Ishikawa (cell line): Measurements from ENCODE around the gene DDIT4L.

Experiments used
- CEBPB ChIP-seq: IDR thresholded peaks from 2 replicates; pipeline ENCODE4 v1.6.1; 2012
- CREB1 ChIP-seq: IDR thresholded peaks from 2 replicates; pipeline ENCODE4 v1.6.1; 2012; ENCODE audit warnings: low read depth
- EGR1 ChIP-seq: IDR thresholded peaks from 2 replicates; pipeline ENCODE4 v1.6.1; 2012
- EP300 ChIP-seq: IDR thresholded peaks from 2 replicates; pipeline ENCODE4 v1.6.1; 2012; ENCODE audit warnings: borderline replicate concordance
- FOXM1 ChIP-seq: IDR thresholded peaks from 2 replicates; pipeline ENCODE4 v1.6.1; 2012; ENCODE audit warnings: low read depth, borderline replicate concordance
- MAX ChIP-seq: IDR thresholded peaks from 2 replicates; pipeline ENCODE4 v1.6.1; 2012
- NFIC ChIP-seq: IDR thresholded peaks from 2 replicates; pipeline ENCODE4 v1.6.1; 2012
- RAD21 ChIP-seq: IDR thresholded peaks from 2 replicates; pipeline ENCODE4 v1.6.1; 2012; ENCODE audit warnings: low read depth
- REST ChIP-seq: IDR thresholded peaks from 2 replicates; pipeline ENCODE4 v1.6.1; 2012; ENCODE audit warnings: low read depth, mild to moderate bottlenecking
- TAF1 ChIP-seq: IDR thresholded peaks from 2 replicates; pipeline ENCODE4 v1.6.1; 2012; ENCODE audit warnings: low read depth, mild to moderate bottlenecking
- TCF12 ChIP-seq: IDR thresholded peaks from 2 replicates; pipeline ENCODE4 v1.6.1; 2012; ENCODE audit warnings: low read depth
- TEAD4 ChIP-seq: IDR thresholded peaks from 2 replicates; pipeline ENCODE4 v1.6.1; 2012
- YY1 ChIP-seq: IDR thresholded peaks from 2 replicates; pipeline ENCODE4 v1.6.1; 2012; ENCODE audit warnings: low read depth
- ZBTB7A ChIP-seq: IDR thresholded peaks from 2 replicates; pipeline ENCODE4 v1.6.1; 2012; ENCODE audit warnings: low read depth
- TF ChIP-seq, protein P1 (sequence below): IDR thresholded peaks from 2 replicates; pipeline ENCODE4 v1.6.1; 2012

Gene DDIT4L

GRCh38 chr4:100170986-100171385, 19.3 kb downstream of the DDIT4L start:
- TF ChIP-seq EP300 (no peak), FOXM1 (no peak), REST (no peak), ZBTB7A (no peak), MAX (no peak), CREB1 (no peak), TEAD4 (no peak), CEBPB (no peak), TCF12 (no peak), YY1 (no peak), NFIC (no peak), TAF1 (no peak), RAD21 (no peak), EGR1 (no peak)
- TF ChIP-seq, protein P1, sequence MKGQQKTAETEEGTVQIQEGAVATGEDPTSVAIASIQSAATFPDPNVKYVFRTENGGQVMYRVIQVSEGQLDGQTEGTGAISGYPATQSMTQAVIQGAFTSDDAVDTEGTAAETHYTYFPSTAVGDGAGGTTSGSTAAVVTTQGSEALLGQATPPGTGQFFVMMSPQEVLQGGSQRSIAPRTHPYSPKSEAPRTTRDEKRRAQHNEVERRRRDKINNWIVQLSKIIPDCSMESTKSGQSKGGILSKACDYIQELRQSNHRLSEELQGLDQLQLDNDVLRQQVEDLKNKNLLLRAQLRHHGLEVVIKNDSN: no peak

GRCh38 chr4:100169491-100170485, 20.5 kb downstream of the DDIT4L start:
- TF ChIP-seq CREB1: no peak
- TF ChIP-seq TEAD4: no peak
- TF ChIP-seq TAF1: no peak
- TF ChIP-seq RAD21: no peak
- no peak for TF ChIP-seq FOXM1

GRCh38 chr4:100168521-100168920, 21.7 kb downstream of the DDIT4L start:
- no peak for TF ChIP-seq EGR1
- TF ChIP-seq MAX: no peak
- no peak for TF ChIP-seq TCF12
- TF ChIP-seq ZBTB7A: no peak
- TF ChIP-seq TEAD4: no peak

GRCh38 chr4:100166297-100167039, 23.8 kb downstream of the DDIT4L start:
- no peak for TF ChIP-seq REST
- TF ChIP-seq EP300: no peak
- no peak for TF ChIP-seq RAD21

GRCh38 chr4:100165809-100166208, 24.5 kb downstream of the DDIT4L start:
- TF ChIP-seq CEBPB (no peak), TCF12 (no peak), RAD21 (no peak), ZBTB7A (no peak), EGR1 (no peak), EP300 (no peak), NFIC (no peak), YY1 (no peak), MAX (no peak), FOXM1 (no peak), CREB1 (no peak), TAF1 (no peak), REST (no peak)
- TF ChIP-seq, protein P1: no peak
